Keratinocyte (primary cell): ENCODE measurements around the gene SEC14L1.

Experiments
- EZH2 ChIP-seq: IDR thresholded peaks from one replicate; pipeline ENCODE4 v1.6.1; 2012; ENCODE audit warnings: inconsistent platforms, mild to moderate bottlenecking, low read length, moderate library complexity
- TF ChIP-seq, protein P1 (sequence below), 3 experiments: IDR thresholded peaks in 1 of 3; conservative IDR thresholded peaks in 1 of 3; optimal IDR thresholded peaks in 1 of 3; 2 replicates in 2 of 3; 3 replicates in 1 of 3; pipeline versions ENCODE3 to v1.5.1; 2011; ENCODE audit warnings: low read length in 3 of 3, mild to moderate bottlenecking in 3 of 3, moderate library complexity in 2 of 3, control low read depth in 1 of 3, inconsistent platforms in 1 of 3; ENCODE audit not compliant: insufficient read depth in 2 of 3; ENCODE audit errors: extremely low read depth in 1 of 3

- TF ChIP-seq EZH2, result no peak
- TF ChIP-seq, protein P1, sequence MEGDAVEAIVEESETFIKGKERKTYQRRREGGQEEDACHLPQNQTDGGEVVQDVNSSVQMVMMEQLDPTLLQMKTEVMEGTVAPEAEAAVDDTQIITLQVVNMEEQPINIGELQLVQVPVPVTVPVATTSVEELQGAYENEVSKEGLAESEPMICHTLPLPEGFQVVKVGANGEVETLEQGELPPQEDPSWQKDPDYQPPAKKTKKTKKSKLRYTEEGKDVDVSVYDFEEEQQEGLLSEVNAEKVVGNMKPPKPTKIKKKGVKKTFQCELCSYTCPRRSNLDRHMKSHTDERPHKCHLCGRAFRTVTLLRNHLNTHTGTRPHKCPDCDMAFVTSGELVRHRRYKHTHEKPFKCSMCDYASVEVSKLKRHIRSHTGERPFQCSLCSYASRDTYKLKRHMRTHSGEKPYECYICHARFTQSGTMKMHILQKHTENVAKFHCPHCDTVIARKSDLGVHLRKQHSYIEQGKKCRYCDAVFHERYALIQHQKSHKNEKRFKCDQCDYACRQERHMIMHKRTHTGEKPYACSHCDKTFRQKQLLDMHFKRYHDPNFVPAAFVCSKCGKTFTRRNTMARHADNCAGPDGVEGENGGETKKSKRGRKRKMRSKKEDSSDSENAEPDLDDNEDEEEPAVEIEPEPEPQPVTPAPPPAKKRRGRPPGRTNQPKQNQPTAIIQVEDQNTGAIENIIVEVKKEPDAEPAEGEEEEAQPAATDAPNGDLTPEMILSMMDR (optimal IDR thresholded peaks at IDR 0.05 in 1 of 3, IDR thresholded peaks at IDR 0.05 in 1 of 3, conservative IDR thresholded peaks at IDR 0.05 in 1 of 3; ENCODE audit: extremely low read depth in 1 of 3, insufficient read depth in 2 of 3, low read length in 3 of 3), result no peak
These were observed 68.6 kb downstream of the SEC14L1 start for GRCh38 chr17:77209330-77209748.
